ENCODE measurements around the gene TRIM66.

Gene TRIM66, protein sequence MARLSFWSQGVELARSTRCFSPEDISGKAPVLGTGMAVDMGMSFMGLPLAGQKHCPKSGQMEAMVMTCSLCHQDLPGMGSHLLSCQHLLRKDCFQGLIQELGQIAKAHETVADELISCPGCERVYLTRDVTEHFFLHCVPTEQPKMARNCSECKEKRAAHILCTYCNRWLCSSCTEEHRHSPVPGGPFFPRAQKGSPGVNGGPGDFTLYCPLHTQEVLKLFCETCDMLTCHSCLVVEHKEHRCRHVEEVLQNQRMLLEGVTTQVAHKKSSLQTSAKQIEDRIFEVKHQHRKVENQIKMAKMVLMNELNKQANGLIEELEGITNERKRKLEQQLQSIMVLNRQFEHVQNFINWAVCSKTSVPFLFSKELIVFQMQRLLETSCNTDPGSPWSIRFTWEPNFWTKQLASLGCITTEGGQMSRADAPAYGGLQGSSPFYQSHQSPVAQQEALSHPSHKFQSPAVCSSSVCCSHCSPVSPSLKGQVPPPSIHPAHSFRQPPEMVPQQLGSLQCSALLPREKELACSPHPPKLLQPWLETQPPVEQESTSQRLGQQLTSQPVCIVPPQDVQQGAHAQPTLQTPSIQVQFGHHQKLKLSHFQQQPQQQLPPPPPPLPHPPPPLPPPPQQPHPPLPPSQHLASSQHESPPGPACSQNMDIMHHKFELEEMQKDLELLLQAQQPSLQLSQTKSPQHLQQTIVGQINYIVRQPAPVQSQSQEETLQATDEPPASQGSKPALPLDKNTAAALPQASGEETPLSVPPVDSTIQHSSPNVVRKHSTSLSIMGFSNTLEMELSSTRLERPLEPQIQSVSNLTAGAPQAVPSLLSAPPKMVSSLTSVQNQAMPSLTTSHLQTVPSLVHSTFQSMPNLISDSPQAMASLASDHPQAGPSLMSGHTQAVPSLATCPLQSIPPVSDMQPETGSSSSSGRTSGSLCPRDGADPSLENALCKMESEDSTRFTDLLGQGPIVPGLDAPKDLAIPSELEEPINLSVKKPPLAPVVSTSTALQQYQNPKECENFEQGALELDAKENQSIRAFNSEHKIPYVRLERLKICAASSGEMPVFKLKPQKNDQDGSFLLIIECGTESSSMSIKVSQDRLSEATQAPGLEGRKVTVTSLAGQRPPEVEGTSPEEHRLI (N-terminal part only)

GRCh38 chr11:8682303-8683114 is at the start of gene TRIM66, which contains the start of gene RPL27A:
Gene TRIM66, minus strand, starts transcription at chr11:8682665. Its CDS starts 10,391 bp downstream, at chr11:8672274.
Gene RPL27A, plus strand, starts transcription at chr11:8682792. Its CDS starts 22 bp downstream, at chr11:8682814.
- no peaks in the 10 kb centered on the region for H3K9me3 ChIP-seq (ENCODE audit: control insufficient read depth in 2 of 2, low read length in 2 of 2)
- peak within 1 kb of the TSS; percentile 92 to 100 for H3K4me3 ChIP-seq (ENCODE audit: low read length in 2 of 2)
- peaks cover 31 to 32% of the 10 kb centered on the region in 2 donors for H3K36me3 ChIP-seq (ENCODE audit: control insufficient read depth in 2 of 2, insufficient read depth in 2 of 2, low read length in 2 of 2)
- no peaks in the 10 kb centered on the region for H3K27me3 ChIP-seq (ENCODE audit: control insufficient read depth in 1 of 2, insufficient read depth in 2 of 2, low read length in 2 of 2)
- H3K9ac ChIP-seq (ENCODE audit: low read length in 2 of 2): peak within 1 kb of the TSS; percentile 99 to 100
- peak within 1 kb of the TSS; percentile 97 for H3K27ac ChIP-seq (ENCODE audit: low read length)
- peaks cover 27% of the 10 kb centered on the region for H3K4me1 ChIP-seq (ENCODE audit: control insufficient read depth, insufficient read depth, low read length)

GRCh38 chr11:8731647-8732323 is 49.3 kb upstream of the TRIM66 start:
- H3K9me3 ChIP-seq (ENCODE audit: control insufficient read depth in 2 of 2, low read length in 2 of 2): no peaks in the 10 kb centered on the region
- peaks cover 66% of the 10 kb centered on the region for H3K4me1 ChIP-seq (ENCODE audit: control insufficient read depth, insufficient read depth, low read length)
- peak overlapping the region; percentile 89 for H3K27ac ChIP-seq (ENCODE audit: low read length)
- peaks cover 10 to 16% of the 10 kb centered on the region in 2 donors for H3K36me3 ChIP-seq (ENCODE audit: control insufficient read depth in 2 of 2, insufficient read depth in 2 of 2, low read length in 2 of 2)
- no peak overlapping the region for H3K4me3 ChIP-seq (ENCODE audit: low read length in 2 of 2)
- peak overlapping the region in 1 of 2 donors; percentile 44 for H3K9ac ChIP-seq (ENCODE audit: low read length in 2 of 2)
- H3K27me3 ChIP-seq (ENCODE audit: control insufficient read depth in 1 of 2, insufficient read depth in 2 of 2, low read length in 2 of 2): no peaks in the 10 kb centered on the region

DNA sequence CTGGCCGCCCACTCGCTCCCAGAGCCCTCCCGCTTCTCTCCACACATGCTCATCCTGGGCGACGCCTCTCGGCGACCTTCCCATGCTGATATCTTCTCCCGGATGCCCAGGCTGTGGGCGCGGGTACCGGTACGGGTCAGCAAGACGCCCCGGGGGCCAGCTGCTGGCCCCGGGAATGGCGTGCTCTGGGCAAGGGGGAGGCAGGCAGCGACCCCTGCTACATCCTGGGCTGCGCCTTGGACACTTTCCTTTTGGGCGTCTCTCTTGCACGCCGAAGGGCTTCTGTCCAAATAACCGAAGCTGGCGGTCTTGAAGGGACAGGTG is 48.2 kb upstream of the TRIM66 start:
- Histone ChIP-seq H3K9ac (ENCODE audit: low read length in 2 of 2) (no peak overlapping the region), H3K27ac (ENCODE audit: low read length) (peak overlapping the region; percentile 89), H3K27me3 (ENCODE audit: control insufficient read depth in 1 of 2, insufficient read depth in 2 of 2, low read length in 2 of 2) (no peaks in the 10 kb centered on the region), H3K9me3 (ENCODE audit: control insufficient read depth in 2 of 2, low read length in 2 of 2) (no peaks in the 10 kb centered on the region), H3K36me3 (ENCODE audit: control insufficient read depth in 2 of 2, insufficient read depth in 2 of 2, low read length in 2 of 2) (peaks cover 16 to 19% of the 10 kb centered on the region in 2 donors), H3K4me3 (ENCODE audit: low read length in 2 of 2) (no peak overlapping the region), H3K4me1 (ENCODE audit: control insufficient read depth, insufficient read depth, low read length) (peaks cover 74% of the 10 kb centered on the region)

DNA sequence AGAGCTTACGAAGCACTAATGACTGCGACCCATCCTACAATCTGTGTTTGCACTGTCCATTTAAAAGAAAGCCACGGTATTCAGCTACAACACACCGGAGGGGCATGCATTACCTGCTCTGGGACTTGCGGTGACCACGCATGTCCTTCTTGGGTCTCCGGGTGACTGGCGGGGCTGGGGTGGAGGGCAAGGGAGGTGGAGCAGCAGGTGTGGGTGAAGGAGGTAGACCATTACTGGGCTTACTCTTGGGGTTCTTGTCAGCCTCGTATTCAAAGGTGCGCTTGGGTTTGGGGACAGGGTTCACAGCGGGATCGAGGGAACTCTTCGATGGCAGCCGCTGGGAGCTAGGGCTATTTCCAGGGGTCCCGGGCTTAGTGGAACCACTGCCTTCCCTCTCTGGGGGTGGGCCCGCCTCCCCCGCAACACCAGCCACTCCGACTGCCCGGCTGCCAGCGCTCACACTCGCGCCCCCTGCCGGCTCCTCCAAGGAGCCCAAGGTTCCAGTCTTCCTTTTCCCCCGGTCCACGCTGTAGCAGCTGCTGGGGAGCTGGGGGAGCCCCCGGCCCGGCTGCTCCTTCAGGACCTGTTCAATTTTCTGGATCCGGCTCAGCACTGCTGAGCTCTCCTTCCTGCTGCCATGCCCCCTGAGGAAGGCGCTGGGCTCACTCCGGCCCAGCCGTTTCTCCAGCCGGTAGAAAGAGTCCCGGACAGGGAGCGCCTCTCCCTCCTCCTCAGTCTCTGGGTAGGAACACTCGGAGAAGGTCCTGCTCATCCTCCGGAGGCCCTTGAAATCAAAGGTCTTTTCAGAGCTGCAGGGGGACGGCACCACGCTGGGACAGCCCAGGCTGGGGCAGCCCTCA is 47.6 kb upstream of the TRIM66 start:
- no peak overlapping the region for H3K9ac ChIP-seq (ENCODE audit: low read length in 2 of 2)
- peak overlapping the region; percentile 89 for H3K27ac ChIP-seq (ENCODE audit: low read length)
- peaks cover 70% of the 10 kb centered on the region for H3K4me1 ChIP-seq (ENCODE audit: control insufficient read depth, insufficient read depth, low read length)
- no peaks in the 10 kb centered on the region for H3K27me3 ChIP-seq (ENCODE audit: control insufficient read depth in 1 of 2, insufficient read depth in 2 of 2, low read length in 2 of 2)
- no peak overlapping the region for H3K4me3 ChIP-seq (ENCODE audit: low read length in 2 of 2)
- peaks cover 15 to 18% of the 10 kb centered on the region in 2 donors for H3K36me3 ChIP-seq (ENCODE audit: control insufficient read depth in 2 of 2, insufficient read depth in 2 of 2, low read length in 2 of 2)
- H3K9me3 ChIP-seq (ENCODE audit: control insufficient read depth in 2 of 2, low read length in 2 of 2): no peaks in the 10 kb centered on the region

DNA sequence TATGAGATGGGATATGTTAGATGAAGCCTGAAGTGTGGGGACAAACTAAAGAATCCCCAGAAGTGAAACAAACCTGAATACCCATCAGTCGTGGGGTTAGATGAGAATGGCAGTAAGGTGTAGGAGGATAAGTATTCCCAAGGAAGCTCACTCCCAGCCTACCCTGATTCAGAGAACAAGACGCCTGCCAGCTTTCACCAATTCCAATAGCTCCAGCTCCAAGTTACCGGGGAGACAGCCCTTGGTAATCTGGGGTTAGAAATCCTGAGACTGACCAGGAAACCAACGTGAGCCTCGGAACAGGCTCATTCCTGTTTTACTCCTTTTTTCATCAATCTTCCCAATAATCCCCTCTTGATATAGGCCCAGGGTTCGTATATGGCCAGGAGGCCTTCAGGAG is 46.6 kb upstream of the TRIM66 start:
- H3K36me3 ChIP-seq (ENCODE audit: control insufficient read depth in 2 of 2, insufficient read depth in 2 of 2, low read length in 2 of 2): peaks cover 17 to 23% of the 10 kb centered on the region in 2 donors
- H3K9ac ChIP-seq (ENCODE audit: low read length in 2 of 2): peak overlapping the region in 1 of 2 donors; percentile 26
- H3K27ac ChIP-seq (ENCODE audit: low read length): peak overlapping the region; percentile 89
- H3K9me3 ChIP-seq (ENCODE audit: control insufficient read depth in 2 of 2, low read length in 2 of 2): no peaks in the 10 kb centered on the region
- H3K4me3 ChIP-seq (ENCODE audit: low read length in 2 of 2): no peak overlapping the region
- H3K4me1 ChIP-seq (ENCODE audit: control insufficient read depth, insufficient read depth, low read length): peaks cover 68% of the 10 kb centered on the region
- H3K27me3 ChIP-seq (ENCODE audit: control insufficient read depth in 1 of 2, insufficient read depth in 2 of 2, low read length in 2 of 2): no peaks in the 10 kb centered on the region

DNA sequence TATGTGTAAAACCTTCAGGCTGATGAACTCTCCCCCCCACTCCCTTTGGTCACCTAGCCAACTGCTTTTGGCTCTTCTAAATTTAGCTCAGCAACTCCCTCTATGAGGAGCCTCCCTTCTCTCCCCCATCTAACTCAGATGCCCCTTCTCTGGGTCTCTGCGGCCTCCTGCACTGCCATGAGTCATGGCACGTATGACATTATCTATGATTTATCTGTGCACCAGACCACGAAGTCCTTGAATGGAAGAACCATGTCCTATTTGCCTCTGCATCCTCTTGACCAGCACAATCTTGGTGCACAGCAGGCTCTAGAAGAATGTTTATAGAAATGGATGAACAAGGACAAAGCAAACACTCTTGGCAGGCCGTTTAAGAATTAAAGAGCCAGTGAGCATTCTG is 46.1 kb upstream of the TRIM66 start:
- Histone ChIP-seq H3K27ac (ENCODE audit: low read length) (peak overlapping the region; percentile 89), H3K9me3 (ENCODE audit: control insufficient read depth in 2 of 2, low read length in 2 of 2) (no peaks in the 10 kb centered on the region), H3K4me1 (ENCODE audit: control insufficient read depth, insufficient read depth, low read length) (peaks cover 65% of the 10 kb centered on the region), H3K4me3 (ENCODE audit: low read length in 2 of 2) (peak overlapping the region in 1 of 2 donors; percentile 29), H3K9ac (ENCODE audit: low read length in 2 of 2) (peak overlapping the region in 1 of 2 donors; percentile 26), H3K36me3 (ENCODE audit: control insufficient read depth in 2 of 2, insufficient read depth in 2 of 2, low read length in 2 of 2) (peaks cover 19 to 23% of the 10 kb centered on the region in 2 donors), H3K27me3 (ENCODE audit: control insufficient read depth in 1 of 2, insufficient read depth in 2 of 2, low read length in 2 of 2) (no peaks in the 10 kb centered on the region)

DNA sequence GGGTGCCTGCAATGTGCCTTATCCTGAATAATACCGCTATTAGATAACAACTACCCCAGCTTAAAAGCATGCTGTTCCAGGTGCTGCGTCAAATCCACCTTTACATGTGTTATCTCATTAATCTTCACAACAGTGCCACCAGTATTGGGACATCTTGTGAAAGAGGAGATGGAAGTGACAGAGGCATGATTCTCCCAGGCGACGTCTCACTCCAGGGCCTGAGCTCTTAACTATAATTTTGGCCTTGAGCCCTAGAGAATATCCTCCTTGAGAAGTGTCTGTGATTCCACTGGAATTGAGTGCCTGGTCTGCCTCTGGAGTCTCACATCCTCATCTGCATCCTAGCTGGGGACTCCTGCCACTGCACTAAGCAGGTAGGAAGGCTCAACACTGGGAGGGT is 43.9 kb upstream of the TRIM66 start:
- Histone ChIP-seq H3K36me3 (ENCODE audit: control insufficient read depth in 2 of 2, insufficient read depth in 2 of 2, low read length in 2 of 2) (peaks cover 21 to 23% of the 10 kb centered on the region in 2 donors), H3K27me3 (ENCODE audit: control insufficient read depth in 1 of 2, insufficient read depth in 2 of 2, low read length in 2 of 2) (no peaks in the 10 kb centered on the region), H3K9me3 (ENCODE audit: control insufficient read depth in 2 of 2, low read length in 2 of 2) (no peaks in the 10 kb centered on the region), H3K9ac (ENCODE audit: low read length in 2 of 2) (no peak overlapping the region), H3K27ac (ENCODE audit: low read length) (peak overlapping the region; percentile 82), H3K4me1 (ENCODE audit: control insufficient read depth, insufficient read depth, low read length) (peaks cover 66% of the 10 kb centered on the region), H3K4me3 (ENCODE audit: low read length in 2 of 2) (no peak overlapping the region)

DNA sequence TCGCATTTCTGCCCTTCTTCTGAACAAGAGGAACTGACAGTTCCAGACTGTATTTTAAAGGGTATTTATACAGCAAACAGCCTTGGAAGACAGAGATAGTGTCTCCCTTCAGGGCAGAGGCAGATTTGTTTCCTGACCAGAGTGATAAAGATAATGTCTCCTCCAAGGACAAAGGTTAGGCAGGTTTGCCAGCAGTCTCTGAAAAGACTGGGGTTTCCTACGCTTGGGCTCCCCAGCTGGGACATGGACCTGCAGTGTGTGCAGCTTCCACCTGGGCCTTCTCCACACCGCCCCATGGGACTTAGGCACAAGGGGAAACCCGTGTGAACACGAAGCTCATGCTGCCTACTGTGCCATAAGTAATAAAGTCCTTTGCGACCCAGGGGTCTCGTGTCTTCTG is 42.2 kb upstream of the TRIM66 start:
- Histone ChIP-seq H3K9me3 (ENCODE audit: control insufficient read depth in 2 of 2, low read length in 2 of 2) (no peaks in the 10 kb centered on the region), H3K4me1 (ENCODE audit: control insufficient read depth, insufficient read depth, low read length) (peaks cover 77% of the 10 kb centered on the region), H3K4me3 (ENCODE audit: low read length in 2 of 2) (no peak overlapping the region), H3K27ac (ENCODE audit: low read length) (peak overlapping the region; percentile 53), H3K9ac (ENCODE audit: low read length in 2 of 2) (no peak overlapping the region), H3K27me3 (ENCODE audit: control insufficient read depth in 1 of 2, insufficient read depth in 2 of 2, low read length in 2 of 2) (no peaks in the 10 kb centered on the region), H3K36me3 (ENCODE audit: control insufficient read depth in 2 of 2, insufficient read depth in 2 of 2, low read length in 2 of 2) (peaks cover 15 to 18% of the 10 kb centered on the region in 2 donors)

GRCh38 chr11:8723711-8724110 is 41.2 kb upstream of the TRIM66 start:
- Histone ChIP-seq H3K9ac (ENCODE audit: low read length in 2 of 2) (peak overlapping the region; percentile 21 to 26), H3K9me3 (ENCODE audit: control insufficient read depth in 2 of 2, low read length in 2 of 2) (no peaks in the 10 kb centered on the region), H3K36me3 (ENCODE audit: control insufficient read depth in 2 of 2, insufficient read depth in 2 of 2, low read length in 2 of 2) (peaks cover 15 to 16% of the 10 kb centered on the region in 2 donors), H3K4me1 (ENCODE audit: control insufficient read depth, insufficient read depth, low read length) (peaks cover 77% of the 10 kb centered on the region), H3K27ac (ENCODE audit: low read length) (peak overlapping the region; percentile 94), H3K4me3 (ENCODE audit: low read length in 2 of 2) (no peak overlapping the region), H3K27me3 (ENCODE audit: control insufficient read depth in 1 of 2, insufficient read depth in 2 of 2, low read length in 2 of 2) (no peaks in the 10 kb centered on the region)
